Gastrocnemius medialis (tissue), 4 donors: ENCODE results near the gene CAPZA3.

Experiments used
- CTCF ChIP-seq, 5 experiments: fragments of 450-650 bp in 3 of 5; fragments of 200-600 bp in 2 of 5; sonication (generic) in 2 of 5; IDR thresholded peaks in 4 of 5; conservative IDR thresholded peaks in 1 of 5; 1 replicate in 4 of 5; 2 replicates in 1 of 5; pipeline ENCODE4 v1.5.1; 2016 to 2019; ENCODE audit warnings: antibody characterized with exemption in 5 of 5, mild to moderate bottlenecking in 3 of 5, moderate library complexity in 3 of 5
- POLR2A ChIP-seq, 2 donors: fragments of 450-650 bp; IDR thresholded peaks; one replicate each; pipeline ENCODE4 v1.6.1; 2017; ENCODE audit warnings: antibody characterized with exemption in 2 of 2, mild to moderate bottlenecking in 2 of 2, moderate library complexity in 2 of 2

- TF ChIP-seq POLR2A (IDR thresholded peaks at IDR 0.05) (no peak), CTCF (IDR thresholded peaks at IDR 0.05 in 4 of 5, conservative IDR thresholded peaks at IDR 0.05 in 1 of 5) (no peak)
These were observed 11.6 kb downstream of the CAPZA3 start for GRCh38 chr12:18749386-18749957.
